ENCODE data around the gene ZC3H10.

- no peak for TF ChIP-seq CTCF (IDR thresholded peaks at IDR 0.05; ENCODE audit: low read depth, low read length, poor library complexity, severe bottlenecking)
- TF ChIP-seq EZH2phosphoT487 (IDR thresholded peaks at IDR 0.05; ENCODE audit: borderline replicate concordance, low read length), result no peak
Observed at GRCh38 chr12:56141946-56142784, 24.1 kb downstream of the ZC3H10 start.
